Fibroblast of skin of left biceps (primary cell): ENCODE results near the gene CCDC160.
"Not testable (repeated sequence)": the region's sequence is repeated elsewhere in the genome, so short reads cannot be mapped to it uniquely, and the experiment has no call there.

Experiments
- DNase-seq, 2 experiments: peaks; one replicate each; pipeline ENCODE4 v3.0.0-alpha.2; 2013; ENCODE audit warnings: low read depth in 2 of 2

The CCDC160 gene

GRCh38 chrX:134236626-134237614 lies at the start of gene CCDC160:
CCDC160 (plus strand) TSS chrX:134237182; CDS start chrX:134244801, 7,619 bp downstream.
- DNase-seq, result no peak

GRCh38 chrX:134191281-134191680 lies 45.7 kb upstream of the CCDC160 start:
- DNase-seq, result no peak

- DNase-seq, result no peak
Measured at GRCh38 chrX:134194915-134195314, 42.1 kb upstream of the CCDC160 start.

- no peak for DNase-seq
Measured at GRCh38 chrX:134202561-134202960, 34.4 kb upstream of the CCDC160 start.

- DNase-seq, result no peak
Measured at GRCh38 chrX:134206221-134206620, 30.8 kb upstream of the CCDC160 start.

GRCh38 chrX:134210465-134210864 lies 26.5 kb upstream of the CCDC160 start:
- DNase-seq, result no peak

GRCh38 chrX:134235236-134235635 lies 1.7 kb upstream of the CCDC160 start:
- DNase-seq, result no peak

- DNase-seq, result not testable (repeated sequence)
Measured at GRCh38 chrX:134238144-134238543, 1.2 kb downstream of the CCDC160 start.

- DNase-seq, result no peak
Measured at GRCh38 chrX:134239016-134239415, 2.0 kb downstream of the CCDC160 start.

- DNase-seq, result no peak
Measured at GRCh38 chrX:134240209-134240608, 3.2 kb downstream of the CCDC160 start.

- DNase-seq, result no peak
Measured at GRCh38 chrX:134241960-134242619, 5.1 kb downstream of the CCDC160 start.

- no peak for DNase-seq
Measured at GRCh38 chrX:134244043-134244442, 7.1 kb downstream of the CCDC160 start.

- DNase-seq, result no peak
Measured at GRCh38 chrX:134246282-134246681, 9.3 kb downstream of the CCDC160 start.

GRCh38 chrX:134247492-134247891 lies 10.5 kb downstream of the CCDC160 start:
- no peak for DNase-seq

- no peak for DNase-seq
Measured at GRCh38 chrX:134249241-134249640, 12.3 kb downstream of the CCDC160 start.

- no peak for DNase-seq
Measured at GRCh38 chrX:134251241-134251640, 14.3 kb downstream of the CCDC160 start.

GRCh38 chrX:134254511-134254910 lies 17.5 kb downstream of the CCDC160 start:
- DNase-seq, result no peak

- DNase-seq, result no peak
Measured at GRCh38 chrX:134255555-134255954, 18.6 kb downstream of the CCDC160 start.

- no peak for DNase-seq
Measured at GRCh38 chrX:134256684-134257083, 19.7 kb downstream of the CCDC160 start.

- no peak for DNase-seq
Measured at GRCh38 chrX:134258202-134258601, 21.2 kb downstream of the CCDC160 start.

GRCh38 chrX:134285934-134286333 lies 49.0 kb downstream of the CCDC160 start:
- not testable (repeated sequence) for DNase-seq

- DNase-seq, result no peak
Measured at GRCh38 chrX:134287346-134287745, 50.4 kb downstream of the CCDC160 start.

- no peak for DNase-seq
Measured at GRCh38 chrX:134294548-134294947, 57.6 kb downstream of the CCDC160 start.
